ENCODE measurements around the gene LRP1. TPM values are rescaled to one million over a fixed set of nuclear protein-coding genes. Genes with fewer than 3 reads are reported as not detected.

Gene LRP1
- total RNA-seq, 1 donor from 2014 or later = 591 TPM

- Mint-ChIP-seq H3K4me1 (ENCODE audit: unreplicated experiment) (peaks cover 90% of the 10 kb centered on the region), H3K9me3 (ENCODE audit: unreplicated experiment) (no peaks in the 10 kb centered on the region), H3K27me3 (ENCODE audit: unreplicated experiment) (no peaks in the 10 kb centered on the region), H3K27ac (ENCODE audit: unreplicated experiment) (peak overlapping the region; percentile 86), H3K4me3 (ENCODE audit: unreplicated experiment) (peak overlapping the region; percentile 63), H3K36me3 (ENCODE audit: unreplicated experiment) (peaks cover 10% of the 10 kb centered on the region)
- no peak for DNase-seq (ENCODE audit: extremely low spot score, unreplicated experiment)
- no peak for TF ChIP-seq CTCF (IDR thresholded peaks at IDR 0.05)
Measured at GRCh38 chr12:57133916-57134315, 5.6 kb downstream of the LRP1 start.

GRCh38 chr12:57134949-57135348, 6.7 kb downstream of the LRP1 start:
- Mint-ChIP-seq H3K36me3 (ENCODE audit: unreplicated experiment) (peaks cover 16% of the 10 kb centered on the region), H3K27ac (ENCODE audit: unreplicated experiment) (peak overlapping the region; percentile 86), H3K27me3 (ENCODE audit: unreplicated experiment) (no peaks in the 10 kb centered on the region), H3K9me3 (ENCODE audit: unreplicated experiment) (no peaks in the 10 kb centered on the region), H3K4me1 (ENCODE audit: unreplicated experiment) (peaks cover 94% of the 10 kb centered on the region), H3K4me3 (ENCODE audit: unreplicated experiment) (peak overlapping the region; percentile 47)
- TF ChIP-seq CTCF (IDR thresholded peaks at IDR 0.05) = no peak
- no peak for DNase-seq (ENCODE audit: extremely low spot score, unreplicated experiment)

- peak overlapping the region; percentile 86 for H3K27ac Mint-ChIP-seq (ENCODE audit: unreplicated experiment)
Measured at GRCh38 chr12:57135527-57136326, 7.4 kb downstream of the LRP1 start.

GRCh38 chr12:57138526-57139272, 10.4 kb downstream of the LRP1 start:
- Mint-ChIP-seq H3K9me3 (ENCODE audit: unreplicated experiment) (no peaks in the 10 kb centered on the region), H3K27me3 (ENCODE audit: unreplicated experiment) (no peaks in the 10 kb centered on the region), H3K4me1 (ENCODE audit: unreplicated experiment) (peaks cover 77% of the 10 kb centered on the region), H3K27ac (ENCODE audit: unreplicated experiment) (peak overlapping the region; percentile 2), H3K4me3 (ENCODE audit: unreplicated experiment) (no peak overlapping the region), H3K36me3 (ENCODE audit: unreplicated experiment) (peaks cover 41% of the 10 kb centered on the region)
- TF ChIP-seq CTCF (IDR thresholded peaks at IDR 0.05) = no peak
- no peak for DNase-seq (ENCODE audit: extremely low spot score, unreplicated experiment)

More at GRCh38 chr12:57135527-57136326, 7.4 kb downstream of the LRP1 start:
- H3K4me1 Mint-ChIP-seq (ENCODE audit: unreplicated experiment) = peaks cover 93% of the 10 kb centered on the region
- no peak for DNase-seq (ENCODE audit: extremely low spot score, unreplicated experiment)
- H3K4me3 Mint-ChIP-seq (ENCODE audit: unreplicated experiment) = peak overlapping the region; percentile 47
- H3K27me3 Mint-ChIP-seq (ENCODE audit: unreplicated experiment) = no peaks in the 10 kb centered on the region
- peaks cover 22% of the 10 kb centered on the region for H3K36me3 Mint-ChIP-seq (ENCODE audit: unreplicated experiment)
- H3K9me3 Mint-ChIP-seq (ENCODE audit: unreplicated experiment) = no peaks in the 10 kb centered on the region
- TF ChIP-seq CTCF (IDR thresholded peaks at IDR 0.05) = no peak

All from osteocyte (in vitro differentiated cells).